ENCODE measurements around the gene TACR3.

DNA sequence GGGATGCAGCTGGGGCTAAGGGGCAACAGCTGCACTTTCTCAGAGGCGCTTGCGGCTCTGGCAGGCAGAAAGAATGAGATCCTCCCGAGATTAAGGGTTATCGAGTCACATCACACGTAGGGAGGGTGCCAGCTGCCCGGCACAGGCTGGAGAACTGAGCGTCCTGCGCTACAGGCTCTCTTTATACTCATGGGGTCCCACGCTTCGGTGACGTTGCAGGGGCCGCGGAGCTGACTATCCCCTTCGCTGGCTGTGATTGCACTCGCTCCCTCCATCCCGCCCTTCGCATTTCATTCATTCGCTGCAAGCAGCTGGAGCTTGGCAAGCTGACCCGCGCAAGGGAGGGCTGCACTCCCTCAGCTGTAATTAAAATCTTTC, at the start of gene TACR3:
- TF ChIP-seq, protein P1, sequence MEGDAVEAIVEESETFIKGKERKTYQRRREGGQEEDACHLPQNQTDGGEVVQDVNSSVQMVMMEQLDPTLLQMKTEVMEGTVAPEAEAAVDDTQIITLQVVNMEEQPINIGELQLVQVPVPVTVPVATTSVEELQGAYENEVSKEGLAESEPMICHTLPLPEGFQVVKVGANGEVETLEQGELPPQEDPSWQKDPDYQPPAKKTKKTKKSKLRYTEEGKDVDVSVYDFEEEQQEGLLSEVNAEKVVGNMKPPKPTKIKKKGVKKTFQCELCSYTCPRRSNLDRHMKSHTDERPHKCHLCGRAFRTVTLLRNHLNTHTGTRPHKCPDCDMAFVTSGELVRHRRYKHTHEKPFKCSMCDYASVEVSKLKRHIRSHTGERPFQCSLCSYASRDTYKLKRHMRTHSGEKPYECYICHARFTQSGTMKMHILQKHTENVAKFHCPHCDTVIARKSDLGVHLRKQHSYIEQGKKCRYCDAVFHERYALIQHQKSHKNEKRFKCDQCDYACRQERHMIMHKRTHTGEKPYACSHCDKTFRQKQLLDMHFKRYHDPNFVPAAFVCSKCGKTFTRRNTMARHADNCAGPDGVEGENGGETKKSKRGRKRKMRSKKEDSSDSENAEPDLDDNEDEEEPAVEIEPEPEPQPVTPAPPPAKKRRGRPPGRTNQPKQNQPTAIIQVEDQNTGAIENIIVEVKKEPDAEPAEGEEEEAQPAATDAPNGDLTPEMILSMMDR (IDR thresholded peaks at IDR 0.05) = no peak
- no peak for TF ChIP-seq POLR2A (IDR thresholded peaks at IDR 0.05)

All from testis (tissue), 2 donors.